Mononuclear cell (primary cell): ENCODE measurements around the gene TXNDC2. TPM values are rescaled to one million over a fixed set of nuclear protein-coding genes. Genes with fewer than 3 reads are reported as not detected.

Experiments used
- H3K27me3 ChIP-seq: 2 replicates; pipeline ENCODE4 v1.6.0; 2011; ENCODE audit warnings: low read length, control low read depth; ENCODE audit not compliant: insufficient read depth
- H3K4me1 ChIP-seq: 2 replicates; pipeline ENCODE4 v1.5.1; 2011; ENCODE audit warnings: mild to moderate bottlenecking, low read length, control low read depth; ENCODE audit not compliant: insufficient read depth
- H3K4me3 ChIP-seq: 2 replicates; pipeline ENCODE4 v1.5.1; 2011; ENCODE audit warnings: mild to moderate bottlenecking, low read length, moderate library complexity
- H3K9me3 ChIP-seq: 2 replicates; pipeline ENCODE4 v1.5.1; 2011; ENCODE audit warnings: low read depth, mild to moderate bottlenecking, control low read depth, low read length
- total RNA-seq: library from RNA; depleted of rRNA; stranded (reverse); fragments of >200 nt; gene quantifications from one replicate; pipeline ENCODE4 v1.2.3, GENCODE V29; 2012

The TXNDC2 gene
- total RNA-seq, 1 donor, result 0.10 TPM

DNA sequence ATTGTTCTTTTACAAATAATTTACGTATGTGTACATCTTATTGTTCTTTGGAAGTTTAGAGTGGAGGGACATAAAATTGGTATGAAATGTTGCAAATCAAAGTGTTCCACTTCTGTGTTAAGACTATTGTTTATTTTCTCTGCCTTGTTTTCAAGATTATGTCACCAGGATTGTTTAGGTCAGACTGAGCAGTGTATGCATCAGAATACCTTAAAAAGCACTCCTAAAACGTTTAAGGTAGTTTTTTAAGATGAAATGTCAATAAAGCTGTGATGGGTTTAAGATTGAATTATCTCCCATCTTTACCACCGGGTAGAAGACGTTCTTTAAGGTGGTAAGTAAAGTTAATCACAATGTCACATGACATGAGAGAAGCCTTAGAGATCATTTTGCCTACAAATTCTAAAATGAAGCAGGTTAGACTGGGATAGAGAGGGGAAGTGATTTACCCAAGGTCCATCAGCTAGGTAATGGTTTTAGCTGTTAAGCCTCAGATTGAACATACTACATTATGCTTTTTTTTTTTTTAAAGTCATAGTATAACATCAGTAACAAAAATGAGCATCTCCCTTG lies 38.7 kb downstream of the TXNDC2 start:
- H3K4me1 ChIP-seq, result peaks cover 35% of the 10 kb centered on the region
- H3K27me3 ChIP-seq, result no peaks in the 10 kb centered on the region
- no peak overlapping the region for H3K4me3 ChIP-seq
- H3K9me3 ChIP-seq, result no peaks in the 10 kb centered on the region

- Histone ChIP-seq H3K4me3 (no peak overlapping the region), H3K4me1 (peaks cover 26% of the 10 kb centered on the region), H3K27me3 (no peaks in the 10 kb centered on the region), H3K9me3 (no peaks in the 10 kb centered on the region)
Observed at GRCh38 chr18:9925369-9925768, 39.6 kb downstream of the TXNDC2 start.

GRCh38 chr18:9925795-9926194 lies 40.0 kb downstream of the TXNDC2 start:
- H3K27me3 ChIP-seq, result no peaks in the 10 kb centered on the region
- no peak overlapping the region for H3K4me3 ChIP-seq
- H3K4me1 ChIP-seq, result peaks cover 22% of the 10 kb centered on the region
- no peaks in the 10 kb centered on the region for H3K9me3 ChIP-seq

- Histone ChIP-seq H3K4me3 (no peak overlapping the region), H3K4me1 (peaks cover 19% of the 10 kb centered on the region), H3K27me3 (no peaks in the 10 kb centered on the region), H3K9me3 (no peaks in the 10 kb centered on the region)
Observed at GRCh38 chr18:9926223-9926894, 40.6 kb downstream of the TXNDC2 start.

DNA sequence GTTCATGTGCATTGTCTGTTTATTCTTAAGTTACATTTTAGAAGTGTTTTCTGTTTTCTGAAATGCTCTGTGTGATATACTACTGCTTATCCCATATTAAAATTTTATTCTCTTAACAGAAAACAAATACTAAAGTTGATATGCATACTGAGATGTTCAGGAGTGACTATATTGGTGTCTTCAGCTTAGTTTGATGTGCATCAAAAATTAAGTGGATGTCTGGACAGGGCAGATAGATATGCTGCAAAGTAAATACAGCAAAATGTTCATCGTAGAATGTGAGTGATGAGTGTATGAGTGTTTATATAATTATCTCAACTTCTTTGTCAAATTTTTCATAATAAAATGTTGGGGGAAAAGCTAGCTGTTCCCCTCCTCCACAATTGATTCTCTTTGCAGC lies 41.2 kb downstream of the TXNDC2 start:
- no peak overlapping the region for H3K4me3 ChIP-seq
- no peaks in the 10 kb centered on the region for H3K27me3 ChIP-seq
- H3K4me1 ChIP-seq, result peaks cover 17% of the 10 kb centered on the region
- H3K9me3 ChIP-seq, result no peaks in the 10 kb centered on the region

DNA sequence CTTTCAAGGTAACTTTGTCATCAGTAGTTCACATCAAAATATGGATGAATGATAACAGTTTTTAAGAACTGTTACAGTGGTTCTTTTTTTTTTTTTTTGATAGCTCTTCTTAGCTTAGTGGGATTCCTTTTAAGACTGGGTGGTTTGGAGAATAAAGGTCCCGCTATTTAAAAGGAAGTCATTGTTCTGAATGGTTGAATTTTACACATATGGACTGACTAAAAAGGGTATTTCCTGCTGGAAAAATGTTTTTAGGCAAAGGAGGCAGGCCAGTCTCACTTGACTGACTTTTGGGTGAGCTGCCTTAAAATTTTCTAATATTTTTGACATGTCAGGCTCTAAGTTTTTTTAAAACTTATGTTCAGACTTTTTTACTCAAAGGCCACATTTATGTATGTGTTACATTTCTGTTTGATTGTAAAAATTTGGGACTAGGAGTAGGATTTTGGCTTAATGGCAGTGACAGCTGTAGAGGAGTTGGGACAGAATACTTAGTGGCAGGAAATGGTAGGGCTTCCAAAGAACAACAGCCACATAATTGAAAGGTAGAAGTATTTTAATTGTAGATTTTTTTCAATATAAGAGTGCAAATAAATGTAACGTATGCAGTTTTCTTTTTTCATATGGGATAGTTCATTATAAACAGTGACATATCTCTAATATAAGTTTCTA lies 41.8 kb downstream of the TXNDC2 start:
- Histone ChIP-seq H3K27me3 (no peaks in the 10 kb centered on the region), H3K4me3 (no peak overlapping the region), H3K9me3 (no peaks in the 10 kb centered on the region), H3K4me1 (peaks cover 12% of the 10 kb centered on the region)

DNA sequence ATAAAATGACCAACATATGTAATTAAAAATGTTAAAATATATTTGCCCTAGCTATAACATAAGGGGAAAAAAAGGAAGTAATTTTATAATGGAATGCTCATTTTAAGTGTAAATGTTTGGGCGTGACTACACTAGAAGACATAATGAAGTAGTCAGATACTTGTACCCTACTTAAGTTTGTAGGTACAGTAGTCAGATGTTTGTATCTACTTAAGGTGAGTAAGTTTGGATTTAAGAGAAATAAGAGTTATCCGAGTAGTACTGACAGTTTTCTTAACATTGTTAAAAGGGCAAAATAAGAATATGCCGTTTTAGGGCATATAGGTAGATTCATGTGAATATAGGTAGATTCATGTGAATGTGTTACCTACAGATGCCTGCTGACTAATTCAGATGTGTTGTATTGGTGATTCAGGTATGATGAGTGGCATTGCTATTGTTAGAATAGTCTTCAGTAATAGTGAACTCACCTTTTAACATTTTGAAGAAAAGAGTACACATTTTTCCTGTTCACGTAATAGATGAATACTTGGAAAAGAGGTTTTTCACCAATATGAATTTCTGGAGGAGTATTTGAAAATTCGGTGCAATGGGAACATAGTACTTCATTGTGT lies 43.0 kb downstream of the TXNDC2 start:
- no peaks in the 10 kb centered on the region for H3K27me3 ChIP-seq
- no peaks in the 10 kb centered on the region for H3K9me3 ChIP-seq
- peaks cover 11% of the 10 kb centered on the region for H3K4me1 ChIP-seq

DNA sequence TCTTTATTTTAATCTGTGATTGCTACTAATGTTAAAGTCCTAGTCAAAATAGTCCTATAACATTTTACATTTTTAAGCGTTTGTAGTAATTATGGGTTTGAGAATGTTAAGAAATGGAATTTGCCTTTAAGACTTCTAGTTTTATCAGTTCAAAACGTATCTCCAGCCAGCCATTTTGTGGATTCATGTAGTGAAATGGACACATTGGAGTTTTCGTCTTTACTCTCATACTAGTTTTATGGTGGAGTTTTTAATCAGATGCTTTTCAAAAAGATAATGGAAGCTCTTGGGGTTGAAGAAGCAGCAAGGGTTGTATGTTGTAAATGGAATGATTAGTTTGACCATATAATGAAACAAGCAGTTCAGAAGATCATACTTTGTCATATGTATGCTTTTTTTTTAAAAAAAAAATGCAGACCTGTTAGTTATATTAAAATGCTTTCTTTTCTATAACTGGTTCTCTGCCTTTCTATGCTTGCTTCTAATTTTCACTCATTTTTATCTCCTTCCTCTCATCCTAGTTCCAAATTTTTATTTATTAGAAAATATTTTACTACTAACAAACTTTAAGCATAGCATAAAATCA lies 44.6 kb downstream of the TXNDC2 start:
- H3K27me3 ChIP-seq, result no peaks in the 10 kb centered on the region
- no peaks in the 10 kb centered on the region for H3K9me3 ChIP-seq
- H3K4me1 ChIP-seq, result peaks cover 11% of the 10 kb centered on the region
- H3K4me3 ChIP-seq, result no peak overlapping the region

More for the DNA sequence above, 43.0 kb downstream of the TXNDC2 start:
- no peak overlapping the region for H3K4me3 ChIP-seq

DNA sequence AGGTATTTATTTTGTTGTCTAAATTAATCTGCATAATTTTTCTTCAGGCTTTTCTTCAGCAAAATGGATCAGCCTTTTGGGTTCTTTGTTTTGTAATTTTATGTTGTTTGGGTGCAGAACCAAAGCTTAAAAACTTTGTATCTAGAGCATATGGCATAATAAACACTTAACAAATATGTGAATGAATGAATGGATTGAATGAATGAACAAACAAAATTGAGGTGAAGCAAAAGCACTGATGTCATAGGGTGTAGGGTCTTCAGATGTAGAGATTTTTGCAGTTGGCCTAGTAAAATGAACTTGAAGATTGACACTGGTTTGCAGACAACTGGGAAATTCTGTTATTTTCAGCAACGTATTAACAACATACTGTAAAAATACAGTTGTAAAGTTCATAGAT lies 45.4 kb downstream of the TXNDC2 start:
- H3K9me3 ChIP-seq, result no peaks in the 10 kb centered on the region
- peaks cover 11% of the 10 kb centered on the region for H3K4me1 ChIP-seq
- no peaks in the 10 kb centered on the region for H3K27me3 ChIP-seq
- H3K4me3 ChIP-seq, result no peak overlapping the region

- no peaks in the 10 kb centered on the region for H3K9me3 ChIP-seq
- peaks cover 6% of the 10 kb centered on the region for H3K4me1 ChIP-seq
Observed at GRCh38 chr18:9931678-9932077, 45.9 kb downstream of the TXNDC2 start.

GRCh38 chr18:9933865-9934264 lies 48.1 kb downstream of the TXNDC2 start:
- Histone ChIP-seq H3K27me3 (no peaks in the 10 kb centered on the region), H3K9me3 (no peaks in the 10 kb centered on the region), H3K4me3 (no peak overlapping the region)

More at GRCh38 chr18:9931678-9932077, 45.9 kb downstream of the TXNDC2 start:
- Histone ChIP-seq H3K27me3 (no peaks in the 10 kb centered on the region), H3K4me3 (no peak overlapping the region)

DNA sequence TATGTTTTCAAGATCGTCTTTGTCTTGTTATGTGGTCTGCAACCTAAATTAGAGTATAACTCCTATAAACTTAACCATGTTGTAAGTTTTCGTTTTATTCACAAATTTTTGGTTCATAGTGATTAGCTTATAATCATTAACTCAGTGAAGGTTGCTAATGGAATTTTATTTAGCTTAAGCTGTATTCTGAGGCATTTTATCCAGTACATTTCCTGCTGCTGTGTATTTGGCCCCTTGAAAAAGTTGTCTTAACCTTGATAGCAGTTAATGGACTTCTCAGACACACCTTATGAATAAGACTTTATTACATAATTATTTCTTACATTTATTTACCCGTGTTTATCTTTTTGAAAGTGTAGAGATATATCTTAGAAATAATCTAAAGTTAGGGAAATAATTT lies 48.5 kb downstream of the TXNDC2 start:
- no peak overlapping the region for H3K4me3 ChIP-seq
- H3K27me3 ChIP-seq, result no peaks in the 10 kb centered on the region
- H3K4me1 ChIP-seq, result peaks cover under 1% of the 10 kb centered on the region
- no peaks in the 10 kb centered on the region for H3K9me3 ChIP-seq

More at GRCh38 chr18:9933865-9934264, 48.1 kb downstream of the TXNDC2 start:
- peaks cover 5% of the 10 kb centered on the region for H3K4me1 ChIP-seq
